Keratinocyte (primary cell): ENCODE measurements around the gene KRT6C.

Source experiments
- CTCF ChIP-seq, 3 experiments: IDR thresholded peaks in 1 of 3; conservative IDR thresholded peaks in 1 of 3; optimal IDR thresholded peaks in 1 of 3; 2 replicates in 2 of 3; 3 replicates in 1 of 3; pipeline versions ENCODE3 to v1.5.1; 2011; ENCODE audit warnings: low read length in 3 of 3, mild to moderate bottlenecking in 3 of 3, moderate library complexity in 2 of 3, control low read depth in 1 of 3, inconsistent platforms in 1 of 3; ENCODE audit not compliant: insufficient read depth in 2 of 3; ENCODE audit errors: extremely low read depth in 1 of 3
- EZH2 ChIP-seq: IDR thresholded peaks from one replicate; pipeline ENCODE4 v1.6.1; 2012; ENCODE audit warnings: inconsistent platforms, mild to moderate bottlenecking, low read length, moderate library complexity

GRCh38 chr12:52508211-52508610, 34.6 kb upstream of the KRT6C start:
- TF ChIP-seq CTCF (optimal IDR thresholded peaks at IDR 0.05 in 1 of 3, IDR thresholded peaks at IDR 0.05 in 1 of 3, conservative IDR thresholded peaks at IDR 0.05 in 1 of 3; ENCODE audit: extremely low read depth in 1 of 3, insufficient read depth in 2 of 3, low read length in 3 of 3) (no peak), EZH2 (no peak)
